ENCODE results near the gene CDC25A.
"Not testable (repeated sequence)": the region's sequence is repeated elsewhere in the genome, so short reads cannot be mapped to it uniquely, and the experiment has no call there.

CDC25A gene

GRCh38 chr3:48188266-48189201 is at the start of gene CDC25A:
Gene CDC25A, minus strand, starts transcription at chr3:48188417. Its CDS starts 470 bp downstream, at chr3:48187947.
- FAIRE-seq (peak; percentile 99), DNase-seq (ENCODE audit: extremely low spot score, insufficient read length, low read depth) (peak; percentile 94)

- DNase-seq (ENCODE audit: extremely low spot score, insufficient read length, low read depth) (no peak), FAIRE-seq (no peak)
Measured at GRCh38 chr3:48236531-48236930, 48.3 kb upstream of the CDC25A start.

DNA sequence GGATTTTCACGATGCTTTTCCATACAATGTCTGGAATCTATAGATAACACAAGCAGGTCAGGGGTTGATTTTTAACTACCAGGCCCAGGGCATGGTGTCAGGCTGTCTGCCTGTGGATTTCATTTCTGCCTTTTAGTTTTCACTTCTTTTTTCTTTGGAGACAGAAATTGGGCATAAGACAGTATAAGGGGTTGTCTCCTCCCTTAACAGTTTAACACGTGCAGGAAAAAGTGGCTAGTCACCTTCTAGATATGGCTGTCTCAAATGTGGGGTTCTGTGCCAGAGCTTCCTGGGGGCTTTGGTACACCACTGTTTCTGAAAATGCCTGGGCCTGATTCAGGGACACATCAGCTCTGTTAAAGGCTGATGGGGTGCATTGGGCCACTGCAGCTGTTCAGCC is 45.3 kb upstream of the CDC25A start:
- peak; percentile 35 for FAIRE-seq

GRCh38 chr3:48232734-48233133 is 44.5 kb upstream of the CDC25A start:
- peak; percentile 88 for FAIRE-seq

More for the DNA sequence above, 45.3 kb upstream of the CDC25A start:
- DNase-seq (ENCODE audit: extremely low spot score, insufficient read length, low read depth), result no peak

GRCh38 chr3:48232232-48232631 is 44.0 kb upstream of the CDC25A start:
- DNase-seq (ENCODE audit: extremely low spot score, insufficient read length, low read depth) (no peak), FAIRE-seq (no peak)

More at GRCh38 chr3:48232734-48233133, 44.5 kb upstream of the CDC25A start:
- DNase-seq (ENCODE audit: extremely low spot score, insufficient read length, low read depth), result no peak

- DNase-seq (ENCODE audit: extremely low spot score, insufficient read length, low read depth) (no peak), FAIRE-seq (peak; percentile 75)
Measured at GRCh38 chr3:48226939-48227338, 38.7 kb upstream of the CDC25A start.

- FAIRE-seq, result no peak
Measured at GRCh38 chr3:48225587-48225986, 37.4 kb upstream of the CDC25A start.

DNA sequence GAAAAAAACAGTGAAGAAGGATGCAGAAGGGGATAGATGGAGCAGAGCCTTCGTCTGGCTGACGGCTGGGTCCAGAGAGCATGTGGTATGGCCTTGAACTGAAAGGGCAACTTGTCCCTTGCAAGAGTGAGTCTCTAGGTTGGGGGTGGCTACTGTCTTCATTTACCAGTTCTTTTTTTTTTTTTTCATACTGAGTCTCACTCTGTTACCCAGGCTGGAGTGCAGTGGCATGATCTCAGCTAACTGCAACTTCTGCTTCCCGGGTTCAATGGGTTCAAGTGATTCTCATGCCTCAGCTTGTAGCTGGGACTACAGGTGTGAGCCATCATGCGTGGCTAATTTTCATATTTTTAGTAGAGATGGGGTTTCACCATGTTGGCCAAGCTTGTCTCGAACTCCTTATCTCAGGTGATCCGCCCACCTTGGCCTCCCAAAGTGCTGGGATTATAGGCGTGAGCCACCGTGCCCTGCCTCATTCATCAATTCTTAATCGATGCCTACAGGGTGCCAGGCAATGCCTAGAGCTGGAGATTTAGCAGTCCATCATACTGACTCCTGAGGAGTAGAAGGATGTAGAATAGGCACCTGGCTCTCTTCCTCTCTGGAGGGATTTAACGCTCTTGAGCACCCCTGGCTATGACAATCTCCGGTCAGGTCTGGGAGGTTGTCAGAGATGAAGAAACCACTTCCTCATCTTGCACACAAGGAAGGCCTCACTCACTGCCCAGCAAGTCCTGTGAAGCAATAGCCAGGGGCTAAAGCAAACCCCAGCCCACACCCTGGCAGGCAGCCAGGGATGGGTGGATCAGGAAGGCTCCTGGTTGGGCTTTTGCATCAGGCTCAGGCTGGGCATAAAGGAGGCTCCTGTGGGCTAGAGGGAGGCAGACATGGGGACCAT is 34.6 kb upstream of the CDC25A start, which contains the start of gene CAMP:
TSS of gene CAMP (plus strand) at position 880 of the 898 bp plus-strand sequence. CDS start at position 897, 17 bp downstream.
- FAIRE-seq (peak; percentile 91), DNase-seq (ENCODE audit: extremely low spot score, insufficient read length, low read depth) (peak; percentile 58)

More at GRCh38 chr3:48225587-48225986, 37.4 kb upstream of the CDC25A start:
- no peak for DNase-seq (ENCODE audit: extremely low spot score, insufficient read length, low read depth)

GRCh38 chr3:48220746-48221145 is 32.5 kb upstream of the CDC25A start:
- FAIRE-seq, result no peak
- no peak for DNase-seq (ENCODE audit: extremely low spot score, insufficient read length, low read depth)

- FAIRE-seq (no peak), DNase-seq (ENCODE audit: extremely low spot score, insufficient read length, low read depth) (no peak)
Measured at GRCh38 chr3:48219543-48219942, 31.3 kb upstream of the CDC25A start.

- no peak for FAIRE-seq
- no peak for DNase-seq (ENCODE audit: extremely low spot score, insufficient read length, low read depth)
Measured at GRCh38 chr3:48218537-48218936, 30.3 kb upstream of the CDC25A start.

- FAIRE-seq (no peak), DNase-seq (ENCODE audit: extremely low spot score, insufficient read length, low read depth) (no peak)
Measured at GRCh38 chr3:48217449-48217848, 29.2 kb upstream of the CDC25A start.

DNA sequence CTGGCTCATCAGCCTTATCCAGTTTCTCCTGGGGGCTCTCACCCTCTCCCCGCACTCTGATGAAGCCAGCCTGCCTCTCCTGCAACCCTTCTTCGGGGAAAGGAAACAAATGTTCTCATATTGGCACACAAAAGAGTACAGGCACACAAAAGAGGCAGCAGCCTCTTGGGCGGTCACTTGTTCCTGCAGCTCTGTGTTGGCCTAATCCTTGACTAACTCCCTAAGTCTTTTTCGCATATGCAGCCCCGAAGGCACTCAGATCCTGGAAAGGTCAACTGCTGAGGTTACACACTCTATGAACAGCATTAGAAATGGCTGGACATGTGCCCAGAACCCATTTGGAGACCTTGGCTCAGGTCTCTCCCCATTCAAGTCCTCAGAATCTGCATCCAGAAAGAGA is 27.7 kb upstream of the CDC25A start:
- FAIRE-seq, result no peak
- no peak for DNase-seq (ENCODE audit: extremely low spot score, insufficient read length, low read depth)

DNA sequence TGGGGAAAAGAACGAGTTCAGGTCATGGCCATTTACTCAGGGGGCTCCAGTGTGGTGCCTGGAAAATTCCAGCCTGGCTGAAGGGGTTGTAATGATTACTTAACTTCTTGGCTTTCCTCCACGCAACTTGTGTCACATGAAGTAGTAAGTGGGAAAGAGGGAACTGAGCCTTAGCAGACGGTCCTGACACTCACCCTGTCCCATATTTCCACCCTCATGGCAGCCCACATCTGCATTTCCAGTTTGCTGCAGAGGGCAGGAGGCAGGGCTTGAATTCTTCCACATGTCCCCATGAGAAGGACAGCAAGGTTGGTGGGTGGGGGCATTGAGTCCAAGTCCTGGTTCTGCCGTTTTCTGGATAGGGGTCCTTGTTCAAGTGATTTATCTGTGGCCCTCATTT is 27.2 kb upstream of the CDC25A start:
- FAIRE-seq, result no peak
- no peak for DNase-seq (ENCODE audit: extremely low spot score, insufficient read length, low read depth)

GRCh38 chr3:48215019-48215418 is 26.8 kb upstream of the CDC25A start:
- DNase-seq (ENCODE audit: extremely low spot score, insufficient read length, low read depth), result no peak
- no peak for FAIRE-seq

- DNase-seq (ENCODE audit: extremely low spot score, insufficient read length, low read depth) (no peak), FAIRE-seq (no peak)
Measured at GRCh38 chr3:48214225-48214624, 26.0 kb upstream of the CDC25A start.

DNA sequence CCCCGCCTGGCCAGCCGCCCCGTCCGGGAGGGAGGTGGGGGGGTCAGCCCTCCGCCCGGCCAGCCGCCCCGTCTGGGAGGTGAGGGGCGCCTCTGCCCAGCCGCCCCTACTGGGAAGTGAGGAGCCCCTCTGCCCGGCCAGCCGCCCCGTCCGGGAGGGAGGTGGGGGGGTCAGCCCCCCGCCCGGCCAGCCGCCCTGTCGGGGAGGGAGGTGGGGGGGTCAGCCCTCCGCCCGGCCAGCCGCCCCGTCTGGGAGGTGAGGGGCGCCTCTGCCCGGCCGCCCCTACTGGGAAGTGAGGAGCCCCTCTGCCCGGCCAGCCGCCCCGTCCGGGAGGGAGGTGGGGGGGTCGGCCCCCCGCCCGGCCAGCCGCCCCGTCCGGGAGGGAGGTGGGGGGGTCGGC is 23.6 kb upstream of the CDC25A start:
- not testable (repeated sequence) for DNase-seq (ENCODE audit: extremely low spot score, insufficient read length, low read depth); FAIRE-seq

GRCh38 chr3:48210534-48210933 is 22.3 kb upstream of the CDC25A start:
- not testable (repeated sequence) for FAIRE-seq; DNase-seq (ENCODE audit: extremely low spot score, insufficient read length, low read depth)

DNA sequence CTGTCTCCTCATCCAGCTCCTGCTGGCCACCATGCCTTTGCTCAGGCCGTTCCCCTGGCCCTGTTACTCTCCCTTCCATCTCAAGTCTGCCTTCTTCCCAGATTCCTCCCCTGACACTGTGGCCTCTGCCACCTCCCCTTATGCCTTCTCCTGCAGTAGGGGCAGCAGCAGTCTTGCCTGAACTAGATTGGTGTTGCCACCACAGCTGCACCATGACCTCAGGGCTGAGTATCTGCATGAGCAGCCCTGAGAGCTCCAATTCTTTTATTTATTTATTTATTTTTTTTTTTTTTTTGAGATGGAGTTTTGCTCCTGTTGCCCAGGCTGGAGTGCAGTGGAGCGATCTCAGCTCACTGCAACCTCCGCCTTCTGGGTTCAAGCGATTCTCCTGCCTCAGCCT is 21.2 kb upstream of the CDC25A start:
- DNase-seq (ENCODE audit: extremely low spot score, insufficient read length, low read depth) (no peak), FAIRE-seq (no peak)

DNA sequence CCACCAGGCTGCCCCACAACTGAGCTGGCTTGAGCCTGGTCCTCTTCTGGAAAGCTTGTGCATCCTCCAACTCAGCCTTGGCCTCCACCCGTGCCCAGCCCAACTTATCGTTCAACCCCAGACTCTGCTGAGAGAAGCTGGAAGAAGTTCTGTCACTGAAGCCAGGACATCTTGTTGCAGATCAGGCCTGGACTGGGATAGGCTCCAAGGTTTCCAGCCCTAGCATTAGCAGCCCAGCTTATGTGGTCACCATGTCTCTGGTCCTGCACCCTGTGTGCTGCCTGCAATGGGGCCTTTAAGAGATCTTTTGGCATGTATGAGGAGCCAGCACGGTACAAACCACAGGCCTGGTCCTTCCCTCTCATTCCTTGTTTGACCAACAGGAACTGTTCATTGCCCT is 19.9 kb upstream of the CDC25A start:
- no peak for FAIRE-seq
- no peak for DNase-seq (ENCODE audit: extremely low spot score, insufficient read length, low read depth)

All from GM18507 (cell line).